ENCODE measurements around the gene WDR44.
"Not testable (repeated sequence)": the region's sequence is repeated elsewhere in the genome, so short reads cannot be mapped to it uniquely, and the experiment has no call there.

WDR44 gene

DNA sequence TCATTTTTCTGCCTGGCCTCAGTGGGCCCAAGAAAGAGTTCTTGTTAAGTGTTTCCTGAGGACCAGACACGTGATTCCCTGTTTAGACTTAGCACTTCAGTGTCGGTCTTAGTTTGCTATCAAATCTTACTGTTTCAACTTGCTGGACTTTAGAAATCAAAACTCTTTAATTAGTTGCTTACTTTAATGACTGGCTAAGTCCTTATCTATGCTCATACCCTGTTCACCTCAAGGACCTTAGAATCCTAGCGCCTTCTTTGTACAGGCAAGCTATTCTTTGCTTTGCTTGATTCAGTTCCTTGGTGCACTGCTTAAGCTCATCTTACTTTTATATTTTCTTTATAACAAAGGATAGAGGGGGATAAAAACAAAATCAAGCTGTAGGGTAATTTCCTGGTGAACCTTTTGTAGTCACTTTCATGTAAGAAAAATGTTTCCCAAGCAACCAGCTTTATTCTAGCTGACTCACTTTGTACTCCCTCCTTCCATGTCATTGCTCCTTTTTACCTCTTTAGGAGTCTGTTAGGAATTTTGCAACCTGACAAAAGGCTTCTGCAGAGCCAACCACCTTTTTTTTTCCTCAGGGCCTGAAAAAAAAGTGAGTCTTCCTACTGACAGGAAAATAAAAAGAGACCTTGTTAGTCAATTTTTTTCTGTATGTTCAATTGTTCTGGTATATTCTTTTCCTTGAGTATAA lies 14.7 kb downstream of the WDR44 start:
- no peak for DNase-seq (ENCODE audit: low read depth in 2 of 2)

- DNase-seq (ENCODE audit: low read depth in 2 of 2), result no peak
These were observed 18.4 kb downstream of the WDR44 start for GRCh38 chrX:118364261-118364660.

- no peak for DNase-seq (ENCODE audit: low read depth in 2 of 2)
These were observed 21.4 kb downstream of the WDR44 start for GRCh38 chrX:118367338-118367737.

DNA sequence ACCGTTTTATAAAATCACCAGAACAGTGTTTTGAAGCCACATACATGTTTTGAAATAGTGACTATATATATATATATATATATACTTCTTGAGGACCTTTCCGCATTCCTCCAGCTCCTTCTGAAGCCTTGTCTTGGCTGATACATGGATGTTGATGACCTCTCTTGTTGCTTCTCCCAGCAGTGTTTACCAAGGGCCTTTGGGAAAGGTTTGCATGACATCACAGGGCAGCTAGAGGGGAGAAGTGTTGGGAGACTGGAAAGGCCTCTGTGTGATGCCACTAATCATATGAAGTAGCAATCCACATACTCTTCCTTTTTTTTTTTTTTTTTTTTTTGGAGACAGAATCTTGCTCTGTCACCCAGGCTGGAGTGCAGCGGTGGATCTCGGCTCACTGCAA lies 22.5 kb downstream of the WDR44 start:
- DNase-seq (ENCODE audit: low read depth in 2 of 2), result no peak

DNA sequence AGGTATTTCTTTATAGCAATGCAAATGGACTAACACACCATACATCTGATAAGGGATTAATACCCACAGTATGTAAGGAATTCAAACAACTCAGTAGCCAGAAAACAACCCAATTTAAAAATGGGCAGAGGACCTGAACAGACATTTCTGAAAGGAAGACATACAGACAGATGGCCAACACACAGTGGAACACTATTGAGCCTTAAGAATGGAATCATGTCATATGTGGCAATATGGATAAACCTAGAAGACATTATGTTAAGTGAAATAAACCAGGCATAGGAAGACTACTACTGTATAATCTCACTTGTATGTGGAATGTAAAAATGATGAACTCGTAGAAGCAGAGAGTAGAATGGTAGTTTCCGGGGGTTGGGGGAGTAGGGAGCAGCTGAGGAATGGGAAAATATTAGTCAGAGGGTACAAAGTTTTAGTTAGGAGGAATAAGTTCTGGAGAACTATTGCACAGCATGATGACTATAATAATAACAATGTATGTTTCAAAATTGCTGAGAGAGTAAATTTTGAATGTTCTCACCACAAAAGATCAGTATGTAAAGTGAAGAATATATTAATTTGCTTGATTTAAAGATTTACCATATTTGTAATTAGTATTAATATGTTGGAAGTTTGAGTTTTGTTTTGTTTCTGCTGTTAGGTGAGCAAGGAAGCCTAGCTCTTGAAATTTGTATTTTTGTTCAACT lies 25.2 kb downstream of the WDR44 start:
- no peak for DNase-seq (ENCODE audit: low read depth in 2 of 2)

DNA sequence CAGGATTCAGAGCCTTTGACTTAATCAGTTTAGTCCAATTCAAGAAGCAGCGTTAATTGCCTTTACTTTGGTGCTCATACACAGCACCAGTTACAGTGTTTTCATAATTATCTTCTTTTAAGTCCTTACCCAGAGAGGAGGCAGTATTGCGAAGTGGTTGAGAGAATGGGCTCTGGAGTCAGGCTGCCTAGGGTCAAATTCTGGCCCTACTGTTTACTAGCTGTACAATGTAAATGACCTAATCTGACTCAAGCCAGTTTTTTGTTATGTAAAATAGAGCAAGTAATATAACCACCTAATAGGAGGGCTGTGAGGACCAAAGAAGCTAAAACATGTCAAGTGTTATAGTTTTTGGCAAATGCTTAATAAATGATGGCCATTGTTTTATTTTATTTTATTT lies 27.6 kb downstream of the WDR44 start:
- no peak for DNase-seq (ENCODE audit: low read depth in 2 of 2)

GRCh38 chrX:118383120-118383519 lies 37.2 kb downstream of the WDR44 start:
- DNase-seq (ENCODE audit: low read depth in 2 of 2), result no peak

- DNase-seq (ENCODE audit: low read depth in 2 of 2), result no peak
These were observed 46.8 kb downstream of the WDR44 start for GRCh38 chrX:118392716-118393115.

DNA sequence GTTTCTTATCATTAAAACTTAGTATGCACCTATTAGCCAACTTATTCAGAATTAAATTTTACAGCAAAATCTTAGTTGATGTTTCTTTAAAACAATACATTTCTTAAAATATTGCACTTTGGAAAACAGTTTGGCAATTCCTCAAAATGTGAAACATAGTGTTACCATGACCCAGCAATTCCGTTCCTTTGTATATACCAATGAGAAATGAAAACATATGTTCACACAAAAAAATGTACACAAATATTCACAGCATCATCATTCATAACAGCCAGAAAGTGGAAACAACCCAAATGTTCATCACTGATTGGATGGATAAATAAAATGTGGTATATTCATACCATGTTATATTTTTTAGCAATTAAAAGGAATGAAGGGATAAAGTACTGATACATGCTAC lies 50.2 kb downstream of the WDR44 start:
- DNase-seq (ENCODE audit: low read depth in 2 of 2), result no peak

DNA sequence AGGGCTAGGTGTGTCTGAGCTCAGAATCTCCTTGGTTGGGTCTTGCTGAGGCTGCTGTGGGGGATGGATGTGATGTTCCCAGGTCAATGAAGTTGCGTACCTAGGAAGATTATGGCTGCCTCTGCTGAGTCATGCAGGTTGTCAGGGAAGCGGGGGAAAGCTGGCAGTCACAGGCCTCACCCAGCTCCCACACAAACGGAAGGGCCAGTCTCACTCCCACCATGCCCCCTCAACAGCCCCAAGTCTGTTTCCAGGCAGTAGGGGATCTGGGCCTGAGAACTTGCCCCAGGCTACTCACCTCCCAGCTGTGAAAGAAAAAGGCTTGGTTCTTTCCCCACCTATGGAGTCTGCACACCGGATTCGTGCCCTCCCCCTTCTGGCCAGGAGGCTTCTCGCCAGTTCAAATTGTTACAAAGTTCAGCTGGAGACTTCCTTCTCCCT lies 72.9 kb downstream of the WDR44 start:
- no peak for DNase-seq (ENCODE audit: low read depth in 2 of 2)

- DNase-seq (ENCODE audit: low read depth in 2 of 2), result no peak
These were observed 74.6 kb downstream of the WDR44 start for GRCh38 chrX:118420462-118420861.

- no peak for DNase-seq (ENCODE audit: low read depth in 2 of 2)
These were observed 77.7 kb downstream of the WDR44 start for GRCh38 chrX:118423558-118423957.

- DNase-seq (ENCODE audit: low read depth in 2 of 2), result no peak
These were observed 86.9 kb downstream of the WDR44 start for GRCh38 chrX:118432799-118433198.

DNA sequence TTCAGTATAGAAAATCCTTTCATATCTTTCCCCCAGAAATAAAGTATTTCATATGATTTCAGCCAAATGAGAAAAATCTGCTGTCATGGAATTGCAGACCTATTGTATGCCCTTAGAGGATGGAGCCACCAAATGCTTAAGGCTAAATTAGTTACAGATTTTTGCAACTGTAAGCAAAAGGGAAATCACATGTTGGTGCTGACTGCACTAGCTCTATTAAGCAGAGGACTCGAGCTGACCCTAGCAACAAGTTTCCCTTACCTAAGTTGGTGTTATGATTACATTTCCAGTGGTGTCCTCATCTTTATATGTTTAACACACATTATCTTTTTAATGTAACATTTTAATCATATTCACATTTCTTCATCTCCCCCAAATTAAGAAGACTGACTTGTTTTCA lies 91.4 kb downstream of the WDR44 start:
- no peak for DNase-seq (ENCODE audit: low read depth in 2 of 2)

DNA sequence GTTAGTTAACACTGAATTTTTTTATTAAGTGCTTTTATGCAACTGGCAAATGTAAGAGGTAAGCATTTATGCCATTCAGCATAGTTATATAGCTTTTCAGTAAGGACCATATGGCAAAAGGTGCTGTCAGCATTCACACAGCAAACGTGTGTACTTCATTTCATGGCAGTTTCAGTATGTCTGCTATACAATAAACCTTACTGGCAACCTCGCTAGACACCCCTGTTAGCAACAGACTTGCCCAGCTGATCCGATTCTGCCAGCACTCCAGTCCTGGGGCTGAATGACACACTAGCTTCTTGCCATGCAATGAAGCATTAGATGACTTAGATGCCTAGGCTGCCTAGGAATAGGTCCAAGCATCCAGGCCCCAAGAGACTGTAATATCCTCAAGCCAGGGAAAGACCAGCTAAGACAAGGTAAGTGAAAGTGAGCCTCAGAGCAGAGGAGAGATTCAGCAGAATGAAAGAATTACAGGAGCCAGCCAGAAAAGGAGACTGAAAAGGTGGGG lies 102.4 kb downstream of the WDR44 start:
- no peak for DNase-seq (ENCODE audit: low read depth in 2 of 2)

DNA sequence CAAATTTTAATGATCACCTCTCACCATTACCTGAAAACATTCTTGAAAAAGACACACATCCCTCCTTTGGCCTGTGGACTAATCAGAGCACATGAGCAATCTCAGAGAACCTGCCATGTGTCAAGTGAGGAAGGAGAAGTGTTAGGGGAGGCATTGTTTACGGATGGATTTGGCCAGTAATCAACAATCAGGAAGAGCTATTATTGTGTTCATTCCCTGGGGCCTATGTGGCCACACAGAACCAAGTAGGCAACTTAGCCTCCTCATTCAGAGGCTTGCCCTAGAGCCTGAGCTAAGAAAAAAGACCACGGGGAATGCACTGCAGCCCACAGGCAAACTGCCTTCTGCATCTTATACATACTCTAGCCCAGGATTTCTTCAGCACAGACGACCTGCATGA lies 109.1 kb downstream of the WDR44 start:
- DNase-seq (ENCODE audit: low read depth in 2 of 2), result no peak

- DNase-seq (ENCODE audit: low read depth in 2 of 2), result no peak
These were observed 113.6 kb downstream of the WDR44 start for GRCh38 chrX:118459494-118459893.

- no peak for DNase-seq (ENCODE audit: low read depth in 2 of 2)
These were observed 118.6 kb downstream of the WDR44 start for GRCh38 chrX:118464501-118464900.

- DNase-seq (ENCODE audit: low read depth in 2 of 2), result no peak
These were observed 122.2 kb downstream of the WDR44 start for GRCh38 chrX:118468122-118468521.

GRCh38 chrX:118470721-118471347 lies 124.9 kb downstream of the WDR44 start:
- DNase-seq (ENCODE audit: low read depth in 2 of 2), result not testable (repeated sequence)

DNA sequence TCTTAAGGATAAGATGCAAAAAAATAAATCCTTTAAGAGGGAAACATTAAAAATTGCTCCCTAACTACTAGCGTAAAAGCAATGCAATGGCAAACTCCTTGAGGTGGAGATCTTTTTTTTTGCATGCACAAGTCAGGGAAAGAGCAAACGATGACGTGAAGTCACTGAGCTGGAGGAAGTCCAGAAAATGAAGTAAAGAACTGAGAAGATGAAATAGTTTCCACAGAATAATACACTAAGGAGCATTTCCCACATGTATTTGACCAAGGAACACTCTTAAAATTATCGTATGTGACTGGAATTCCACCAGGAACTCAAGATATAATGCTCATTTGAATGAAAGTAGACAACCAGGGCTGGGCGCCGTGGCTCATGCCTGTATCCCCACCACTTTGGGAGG lies 128.7 kb downstream of the WDR44 start:
- DNase-seq (ENCODE audit: low read depth in 2 of 2), result no peak

- DNase-seq (ENCODE audit: low read depth in 2 of 2), result no peak
These were observed 130.0 kb downstream of the WDR44 start for GRCh38 chrX:118475903-118476302.

DNA sequence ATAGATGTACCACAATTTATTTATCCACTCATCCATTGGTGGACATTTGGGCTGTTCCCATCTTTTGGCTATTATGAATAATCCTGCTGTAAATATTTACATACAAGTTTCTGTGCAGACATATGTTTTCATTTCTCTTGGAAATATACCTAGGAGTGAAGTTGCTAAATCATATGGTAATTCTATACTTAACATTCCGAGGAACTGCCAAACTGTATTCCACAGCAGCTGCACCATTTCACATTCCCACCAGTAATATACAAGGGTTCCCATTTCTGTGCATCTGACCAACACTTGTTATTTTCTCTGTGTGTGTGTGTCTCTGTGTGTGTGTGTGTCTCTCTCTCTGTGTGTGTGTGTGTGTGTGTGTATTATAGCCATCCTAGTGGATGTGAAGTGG lies 134.3 kb downstream of the WDR44 start:
- DNase-seq (ENCODE audit: low read depth in 2 of 2), result no peak

Measured in stimulated activated CD4-positive, alpha-beta T cell treated with anti-CD3 and anti-CD28 coated beads, Interleukin-4, amount 100 ng/mL, for 48 hours (primary cell).